ENCODE measurements around the gene EHMT1. TPM values are rescaled to one million over a fixed set of nuclear protein-coding genes. Genes with fewer than 3 reads are reported as not detected.

Gene EHMT1
- polyA plus RNA-seq, 2 donors: 26.6 to 42.3 TPM

DNA sequence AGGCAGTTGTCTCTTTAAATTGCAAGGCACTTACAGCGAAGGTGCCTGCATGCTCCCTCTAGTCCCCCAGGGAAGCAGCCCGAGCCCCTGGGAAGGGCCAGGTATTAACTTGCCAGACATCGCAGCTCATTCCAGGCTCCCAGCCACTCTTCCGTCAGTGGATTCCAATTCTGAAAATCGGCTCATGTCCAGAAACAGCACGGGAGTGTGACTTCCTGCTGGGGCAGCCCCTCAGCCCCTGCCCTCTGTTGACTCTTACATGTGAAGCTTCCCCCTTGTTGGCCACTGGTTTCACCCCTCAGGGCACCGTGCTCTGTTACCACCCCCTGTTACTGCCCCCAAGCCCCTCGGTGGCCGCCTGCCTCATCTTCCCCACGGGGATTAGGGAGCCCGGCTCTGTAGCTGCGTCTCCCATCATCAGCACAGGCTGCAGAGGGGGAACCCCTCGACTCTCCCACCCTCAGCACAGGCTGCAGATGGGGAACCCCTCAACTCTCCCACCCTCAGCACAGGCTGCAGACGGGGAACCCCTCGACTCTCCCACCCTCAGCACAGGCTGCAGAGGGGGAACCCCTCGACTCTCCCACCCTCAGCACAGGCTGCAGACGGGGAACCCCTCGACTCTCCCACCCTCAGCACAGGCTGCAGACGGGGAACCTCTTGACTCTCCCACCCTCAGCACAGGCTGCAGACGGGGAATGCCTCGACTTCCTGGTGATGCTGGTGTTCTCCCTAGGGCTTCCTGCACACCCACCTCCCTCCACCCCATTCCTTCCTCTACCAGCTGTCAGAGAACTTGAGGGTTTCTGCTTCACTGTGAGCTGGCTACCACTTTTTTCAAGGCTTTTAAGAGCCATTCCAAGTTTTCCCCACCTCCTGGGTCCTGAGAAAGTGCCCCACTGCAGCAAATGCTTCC is 247.7 kb downstream of the EHMT1 start:
- Histone ChIP-seq H3K27ac (ENCODE audit: low read depth in 2 of 2, low read length in 1 of 2) (no peak overlapping the region), H3K36me3 (ENCODE audit: control insufficient read depth in 2 of 2, insufficient read depth in 2 of 2, low read length in 1 of 2) (no peaks in the 10 kb centered on the region), H3K4me3 (ENCODE audit: low read depth in 1 of 2, low read length in 2 of 2) (no peak overlapping the region), H3K4me1 (ENCODE audit: control insufficient read depth in 2 of 2, insufficient read depth in 2 of 2, low read length in 1 of 2) (no peaks in the 10 kb centered on the region), H3K9me3 (ENCODE audit: control insufficient read depth in 2 of 2, insufficient read depth in 1 of 2, low read depth in 1 of 2, low read length in 1 of 2) (no peaks in the 10 kb centered on the region), H3K27me3 (ENCODE audit: control insufficient read depth in 1 of 2, insufficient read depth in 2 of 2, low read length in 2 of 2) (peaks cover 0 to 3% of the 10 kb centered on the region in 2 donors)
- 51 to 55% methylated on average over 21 of the region's 21 CpGs for WGBS, 2 donors

DNA sequence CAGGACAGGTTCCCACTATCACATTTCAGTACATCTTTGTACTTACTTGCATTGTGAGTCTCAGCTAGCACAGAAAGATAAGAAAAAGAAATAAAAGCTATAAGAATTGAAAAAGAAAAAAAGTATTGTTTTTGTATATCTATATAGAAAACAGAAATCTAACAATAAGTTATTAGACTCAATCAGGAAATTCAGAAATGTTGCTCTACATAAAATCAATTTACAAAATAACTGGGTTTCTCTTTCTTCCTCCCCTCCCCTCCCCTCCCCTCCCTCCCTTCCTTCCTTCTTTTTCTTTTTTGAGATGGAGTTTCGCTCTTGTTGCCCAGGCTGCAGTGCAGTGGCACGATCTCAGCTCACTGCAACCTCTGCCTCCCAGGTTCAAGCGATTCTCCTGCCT is 251.6 kb downstream of the EHMT1 start:
- no peak overlapping the region for H3K27ac ChIP-seq (ENCODE audit: low read depth in 2 of 2, low read length in 1 of 2)
- peaks cover 0 to 4% of the 10 kb centered on the region in 2 donors for H3K27me3 ChIP-seq (ENCODE audit: control insufficient read depth in 1 of 2, insufficient read depth in 2 of 2, low read length in 2 of 2)
- 69 to 73% methylated on average over 3 of the region's 3 CpGs for WGBS, 2 donors
- H3K9me3 ChIP-seq (ENCODE audit: control insufficient read depth in 2 of 2, insufficient read depth in 1 of 2, low read depth in 1 of 2, low read length in 1 of 2): peaks cover 0 to 2% of the 10 kb centered on the region in 2 donors
- no peaks in the 10 kb centered on the region for H3K36me3 ChIP-seq (ENCODE audit: control insufficient read depth in 2 of 2, insufficient read depth in 2 of 2, low read length in 1 of 2)
- H3K4me3 ChIP-seq (ENCODE audit: low read depth in 1 of 2, low read length in 2 of 2): no peak overlapping the region
- H3K4me1 ChIP-seq (ENCODE audit: control insufficient read depth in 2 of 2, insufficient read depth in 2 of 2, low read length in 1 of 2): no peaks in the 10 kb centered on the region

DNA sequence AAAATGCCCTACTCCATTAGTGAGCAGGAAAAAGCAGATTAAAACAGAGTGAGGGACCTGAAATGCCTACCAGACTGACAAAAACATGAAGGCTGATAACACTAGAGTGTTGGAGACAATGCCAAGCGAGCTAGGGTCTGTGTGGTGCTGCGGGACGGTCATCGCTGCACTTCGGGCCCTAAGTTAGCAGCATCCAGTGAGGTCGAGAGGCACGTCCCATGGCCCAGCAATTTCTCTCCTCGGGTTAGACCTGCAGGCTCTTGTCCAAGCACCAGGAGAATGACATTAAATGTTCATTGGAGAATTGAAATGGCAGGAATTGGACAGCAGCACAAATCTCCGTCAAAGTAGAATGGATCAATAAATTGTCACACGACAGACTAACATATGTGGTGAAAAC is 253.5 kb downstream of the EHMT1 start:
- WGBS, 2 donors: 81 to 82% methylated on average over 10 of the region's 10 CpGs
- Histone ChIP-seq H3K36me3 (ENCODE audit: control insufficient read depth in 2 of 2, insufficient read depth in 2 of 2, low read length in 1 of 2) (no peaks in the 10 kb centered on the region), H3K4me3 (ENCODE audit: low read depth in 1 of 2, low read length in 2 of 2) (no peak overlapping the region), H3K27me3 (ENCODE audit: control insufficient read depth in 1 of 2, insufficient read depth in 2 of 2, low read length in 2 of 2) (peaks cover 0 to 6% of the 10 kb centered on the region in 2 donors), H3K9me3 (ENCODE audit: control insufficient read depth in 2 of 2, insufficient read depth in 1 of 2, low read depth in 1 of 2, low read length in 1 of 2) (peaks cover 0 to 8% of the 10 kb centered on the region in 2 donors), H3K4me1 (ENCODE audit: control insufficient read depth in 2 of 2, insufficient read depth in 2 of 2, low read length in 1 of 2) (no peaks in the 10 kb centered on the region), H3K27ac (ENCODE audit: low read depth in 2 of 2, low read length in 1 of 2) (no peak overlapping the region)

DNA sequence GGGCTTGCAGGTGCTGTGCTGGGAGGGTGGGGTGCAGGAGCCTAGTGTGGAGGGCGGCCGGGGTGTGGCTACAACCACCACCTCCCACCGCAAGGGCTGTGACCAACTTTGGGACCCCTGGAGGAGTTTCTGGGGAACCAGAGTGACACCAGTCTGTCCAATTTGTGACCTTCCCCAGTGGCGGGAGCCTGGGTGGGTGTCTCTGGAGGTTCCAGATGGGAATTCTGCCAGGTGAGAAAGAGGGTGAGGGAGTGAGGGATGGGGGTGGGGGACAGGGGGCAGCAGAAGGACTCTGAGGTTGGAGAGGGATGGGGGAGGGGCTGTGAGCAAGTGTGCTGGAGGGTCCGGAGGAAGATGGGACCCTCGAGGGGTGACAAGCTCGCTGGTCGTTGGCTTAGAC is 254.6 kb downstream of the EHMT1 start:
- Histone ChIP-seq H3K27me3 (ENCODE audit: control insufficient read depth in 1 of 2, insufficient read depth in 2 of 2, low read length in 2 of 2) (peaks cover 0 to 13% of the 10 kb centered on the region in 2 donors), H3K4me1 (ENCODE audit: control insufficient read depth in 2 of 2, insufficient read depth in 2 of 2, low read length in 1 of 2) (peaks cover 0 to 4% of the 10 kb centered on the region in 2 donors), H3K27ac (ENCODE audit: low read depth in 2 of 2, low read length in 1 of 2) (no peak overlapping the region), H3K9me3 (ENCODE audit: control insufficient read depth in 2 of 2, insufficient read depth in 1 of 2, low read depth in 1 of 2, low read length in 1 of 2) (peaks cover 0 to 10% of the 10 kb centered on the region in 2 donors), H3K36me3 (ENCODE audit: control insufficient read depth in 2 of 2, insufficient read depth in 2 of 2, low read length in 1 of 2) (no peaks in the 10 kb centered on the region), H3K4me3 (ENCODE audit: low read depth in 1 of 2, low read length in 2 of 2) (no peak overlapping the region)
- 59 to 81% methylated on average over 4 to 8 of the region's 8 CpGs for WGBS, 2 donors

DNA sequence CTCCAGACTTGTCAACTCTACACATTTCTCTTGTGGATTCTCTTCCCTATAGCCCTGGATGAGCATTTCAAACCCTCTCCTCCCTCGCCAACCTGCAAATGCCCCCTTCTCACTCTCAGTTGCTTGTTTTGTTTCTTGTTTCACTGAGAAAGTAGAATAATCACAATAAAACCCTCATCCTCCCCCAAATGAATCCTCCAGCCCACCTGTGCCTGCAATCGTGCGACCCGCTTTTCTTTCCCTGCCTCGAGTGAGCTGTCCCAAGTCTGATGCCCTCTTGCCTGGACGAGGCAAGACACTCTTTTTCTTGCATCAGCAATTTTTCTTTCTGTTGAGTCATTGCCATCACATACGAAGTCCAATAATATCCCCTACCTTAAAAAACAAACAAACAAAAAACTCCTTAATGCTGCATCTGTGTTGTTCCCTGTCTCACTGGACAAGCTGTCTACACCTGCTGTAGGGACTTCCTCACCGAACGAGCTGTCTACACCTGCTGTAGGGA is 255.1 kb downstream of the EHMT1 start:
- H3K9me3 ChIP-seq (ENCODE audit: control insufficient read depth in 2 of 2, insufficient read depth in 1 of 2, low read depth in 1 of 2, low read length in 1 of 2): peaks cover 0 to 12% of the 10 kb centered on the region in 2 donors
- no peak overlapping the region for H3K27ac ChIP-seq (ENCODE audit: low read depth in 2 of 2, low read length in 1 of 2)
- H3K36me3 ChIP-seq (ENCODE audit: control insufficient read depth in 2 of 2, insufficient read depth in 2 of 2, low read length in 1 of 2): no peaks in the 10 kb centered on the region
- H3K4me3 ChIP-seq (ENCODE audit: low read depth in 1 of 2, low read length in 2 of 2): no peak overlapping the region
- H3K4me1 ChIP-seq (ENCODE audit: control insufficient read depth in 2 of 2, insufficient read depth in 2 of 2, low read length in 1 of 2): peaks cover 0 to 6% of the 10 kb centered on the region in 2 donors
- 69 to 77% methylated on average over 9 of the region's 9 CpGs for WGBS, 2 donors
- peaks cover 0 to 14% of the 10 kb centered on the region in 2 donors for H3K27me3 ChIP-seq (ENCODE audit: control insufficient read depth in 1 of 2, insufficient read depth in 2 of 2, low read length in 2 of 2)

DNA sequence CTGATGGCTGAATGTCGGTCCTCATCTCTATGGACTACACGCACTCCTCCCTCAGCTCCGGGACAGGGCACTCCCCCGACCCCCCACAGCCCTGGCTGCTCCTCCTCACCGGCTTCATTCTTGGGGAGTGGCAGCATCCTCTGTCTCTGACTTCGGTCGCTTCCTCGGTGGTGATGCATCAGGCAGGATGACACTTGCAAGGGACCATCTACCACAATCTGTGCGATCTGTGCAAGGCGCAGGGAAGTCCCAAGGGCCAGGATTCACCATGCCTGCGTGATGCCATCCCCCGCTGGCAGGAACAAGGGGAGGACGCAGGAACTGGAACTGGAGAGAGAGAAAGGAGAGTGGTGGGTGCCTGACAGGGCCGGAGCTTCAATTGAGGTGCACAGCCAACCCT is 256.5 kb downstream of the EHMT1 start:
- H3K27me3 ChIP-seq (ENCODE audit: control insufficient read depth in 1 of 2, insufficient read depth in 2 of 2, low read length in 2 of 2): peaks cover 0 to 14% of the 10 kb centered on the region in 2 donors
- 82 to 83% methylated on average over 14 of the region's 14 CpGs for WGBS, 2 donors
- H3K36me3 ChIP-seq (ENCODE audit: control insufficient read depth in 2 of 2, insufficient read depth in 2 of 2, low read length in 1 of 2): no peaks in the 10 kb centered on the region
- no peak overlapping the region for H3K4me3 ChIP-seq (ENCODE audit: low read depth in 1 of 2, low read length in 2 of 2)
- H3K9me3 ChIP-seq (ENCODE audit: control insufficient read depth in 2 of 2, insufficient read depth in 1 of 2, low read depth in 1 of 2, low read length in 1 of 2): peaks cover 0 to 12% of the 10 kb centered on the region in 2 donors
- peaks cover 0 to 6% of the 10 kb centered on the region in 2 donors for H3K4me1 ChIP-seq (ENCODE audit: control insufficient read depth in 2 of 2, insufficient read depth in 2 of 2, low read length in 1 of 2)
- H3K27ac ChIP-seq (ENCODE audit: low read depth in 2 of 2, low read length in 1 of 2): no peak overlapping the region

DNA sequence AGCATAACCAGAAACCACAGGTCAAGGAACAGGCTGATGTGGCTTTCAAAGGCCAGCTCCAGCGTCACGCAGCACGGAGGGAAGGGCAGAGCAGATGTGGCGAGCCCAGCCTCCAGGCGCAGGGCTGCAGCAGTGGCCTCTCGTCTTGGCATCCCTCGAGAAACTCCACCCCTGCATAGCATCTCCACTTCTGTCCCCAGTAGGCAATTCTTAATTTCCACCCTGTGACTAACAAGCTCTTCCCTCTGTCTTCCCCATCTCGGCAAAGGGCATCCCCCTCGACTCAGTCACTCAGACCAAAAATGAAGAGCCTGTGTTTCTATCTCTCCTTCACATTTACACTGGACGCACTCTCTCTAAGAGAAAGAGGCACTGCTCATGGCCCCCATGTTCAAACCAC is 257.0 kb downstream of the EHMT1 start:
- Histone ChIP-seq H3K9me3 (ENCODE audit: control insufficient read depth in 2 of 2, insufficient read depth in 1 of 2, low read depth in 1 of 2, low read length in 1 of 2) (peaks cover 0 to 12% of the 10 kb centered on the region in 2 donors), H3K27ac (ENCODE audit: low read depth in 2 of 2, low read length in 1 of 2) (no peak overlapping the region), H3K4me3 (ENCODE audit: low read depth in 1 of 2, low read length in 2 of 2) (no peak overlapping the region), H3K36me3 (ENCODE audit: control insufficient read depth in 2 of 2, insufficient read depth in 2 of 2, low read length in 1 of 2) (no peaks in the 10 kb centered on the region), H3K27me3 (ENCODE audit: control insufficient read depth in 1 of 2, insufficient read depth in 2 of 2, low read length in 2 of 2) (peaks cover 0 to 14% of the 10 kb centered on the region in 2 donors), H3K4me1 (ENCODE audit: control insufficient read depth in 2 of 2, insufficient read depth in 2 of 2, low read length in 1 of 2) (peaks cover 0 to 6% of the 10 kb centered on the region in 2 donors)
- WGBS, 2 donors: 86 to 87% methylated on average over 10 of the region's 10 CpGs

DNA sequence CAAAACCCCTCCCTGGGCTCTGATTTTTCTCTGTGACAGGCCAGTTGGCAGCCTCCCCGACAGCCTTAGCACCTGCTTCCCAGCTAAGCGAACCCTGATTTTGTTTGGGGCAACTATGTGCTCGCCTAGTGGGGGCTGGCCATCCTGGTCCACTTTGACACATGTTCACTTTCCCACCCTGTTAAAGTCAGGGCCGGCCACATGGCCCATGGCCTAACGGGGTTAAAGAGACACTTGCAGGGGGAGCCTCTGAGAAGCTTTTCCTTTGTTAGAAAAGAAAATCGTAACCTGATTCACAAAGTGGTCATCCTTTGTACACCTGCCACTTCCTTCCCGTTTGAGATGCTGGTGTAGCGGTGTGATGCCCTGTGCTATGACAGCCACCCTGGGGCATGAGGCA is 257.5 kb downstream of the EHMT1 start:
- Histone ChIP-seq H3K4me3 (ENCODE audit: low read depth in 1 of 2, low read length in 2 of 2) (no peak overlapping the region), H3K4me1 (ENCODE audit: control insufficient read depth in 2 of 2, insufficient read depth in 2 of 2, low read length in 1 of 2) (peaks cover 0 to 6% of the 10 kb centered on the region in 2 donors), H3K36me3 (ENCODE audit: control insufficient read depth in 2 of 2, insufficient read depth in 2 of 2, low read length in 1 of 2) (no peaks in the 10 kb centered on the region), H3K9me3 (ENCODE audit: control insufficient read depth in 2 of 2, insufficient read depth in 1 of 2, low read depth in 1 of 2, low read length in 1 of 2) (peaks cover 0 to 12% of the 10 kb centered on the region in 2 donors), H3K27me3 (ENCODE audit: control insufficient read depth in 1 of 2, insufficient read depth in 2 of 2, low read length in 2 of 2) (peaks cover 0 to 14% of the 10 kb centered on the region in 2 donors), H3K27ac (ENCODE audit: low read depth in 2 of 2, low read length in 1 of 2) (no peak overlapping the region)
- 75 to 80% methylated on average over 8 of the region's 8 CpGs for WGBS, 2 donors

DNA sequence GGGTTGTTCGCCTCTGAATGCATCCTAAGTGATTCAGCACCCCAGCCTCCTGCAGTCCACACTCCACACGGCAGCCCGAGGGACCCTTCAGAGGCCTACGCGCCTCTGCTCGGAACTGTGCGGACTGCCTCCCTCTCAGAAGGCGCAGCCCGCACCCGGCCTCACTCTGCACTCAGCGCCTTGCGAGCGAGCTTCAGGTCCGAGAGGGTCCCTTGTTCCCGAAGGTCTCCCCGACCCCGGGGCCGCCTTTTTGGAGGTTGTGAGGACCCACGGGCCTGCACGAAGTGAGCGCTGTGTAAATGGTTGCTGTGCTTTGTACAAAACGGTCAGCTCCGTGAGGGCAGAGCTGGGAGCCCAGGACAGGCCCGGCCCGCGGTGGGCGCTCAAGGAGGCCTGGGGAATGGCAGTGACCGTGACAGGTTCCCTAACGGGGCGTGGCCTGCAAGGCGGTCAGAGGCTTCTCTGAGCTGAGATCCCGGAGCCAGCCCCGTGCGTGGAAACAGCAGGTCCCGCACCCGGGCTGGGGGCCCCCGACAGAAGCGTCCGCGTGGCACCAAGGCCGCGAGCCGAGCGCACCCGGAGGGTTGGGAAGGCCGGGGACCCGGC is 258.1 kb downstream of the EHMT1 start:
- 55 to 69% methylated on average over 47 of the region's 47 CpGs for WGBS, 2 donors
- H3K27me3 ChIP-seq (ENCODE audit: control insufficient read depth in 1 of 2, insufficient read depth in 2 of 2, low read length in 2 of 2): peaks cover 0 to 14% of the 10 kb centered on the region in 2 donors
- no peak overlapping the region for H3K4me3 ChIP-seq (ENCODE audit: low read depth in 1 of 2, low read length in 2 of 2)
- H3K36me3 ChIP-seq (ENCODE audit: control insufficient read depth in 2 of 2, insufficient read depth in 2 of 2, low read length in 1 of 2): no peaks in the 10 kb centered on the region
- no peak overlapping the region for H3K27ac ChIP-seq (ENCODE audit: low read depth in 2 of 2, low read length in 1 of 2)
- H3K4me1 ChIP-seq (ENCODE audit: control insufficient read depth in 2 of 2, insufficient read depth in 2 of 2, low read length in 1 of 2): peaks cover 0 to 6% of the 10 kb centered on the region in 2 donors
- H3K9me3 ChIP-seq (ENCODE audit: control insufficient read depth in 2 of 2, insufficient read depth in 1 of 2, low read depth in 1 of 2, low read length in 1 of 2): peaks cover 0 to 12% of the 10 kb centered on the region in 2 donors

Measured in esophagus (tissue), 2 donors.